Measurements from ENCODE around the gene SFXN2. TPM values are rescaled to one million over a fixed set of nuclear protein-coding genes. Genes with fewer than 3 reads are reported as not detected.

The SFXN2 gene
- total and polyA plus RNA-seq, 2 donors (not counting 1 experiment from before 2014, with no cell fraction given): 3.1 to 6.5 TPM

- Histone ChIP-seq H3K36me3 (ENCODE audit: control insufficient read depth, insufficient read depth, low read length) (no peaks in the 10 kb centered on the region), H3K4me1 (ENCODE audit: control insufficient read depth, extremely low read depth, insufficient read depth, low read length) (no peaks in the 10 kb centered on the region), H3K9ac (ENCODE audit: insufficient read depth, low read length) (no peak overlapping the region), H3K4me3 (replicated peaks in 1 of 4; ENCODE audit: control extremely low read depth in 1 of 4, insufficient read depth in 1 of 4, low read depth in 3 of 4, low read length in 4 of 4) (peak overlapping the region; percentile 43 to 97 (median 72)), H4K20me1 (ENCODE audit: control insufficient read depth, extremely low read depth, insufficient read depth, low read length) (no peaks in the 10 kb centered on the region), H3K79me2 (ENCODE audit: control insufficient read depth, insufficient read depth, low read length) (peaks cover 37% of the 10 kb centered on the region), H3K4me2 (ENCODE audit: extremely low read depth, insufficient read depth, low read length) (peak overlapping the region; percentile 80), H2AFZ (ENCODE audit: low read length) (no peak overlapping the region), H3K27me3 (ENCODE audit: control insufficient read depth, insufficient read depth, low read length) (no peaks in the 10 kb centered on the region), H3K27ac (ENCODE audit: insufficient read depth, low read length) (peak overlapping the region; percentile 82), H3K9me3 (ENCODE audit: control insufficient read depth, insufficient read depth, low read depth, low read length) (no peaks in the 10 kb centered on the region)
- no peak for TF ChIP-seq EZH2 (IDR thresholded peaks at IDR 0.05; ENCODE audit: low read length, missing control alignments)
- TF ChIP-seq, protein P1, sequence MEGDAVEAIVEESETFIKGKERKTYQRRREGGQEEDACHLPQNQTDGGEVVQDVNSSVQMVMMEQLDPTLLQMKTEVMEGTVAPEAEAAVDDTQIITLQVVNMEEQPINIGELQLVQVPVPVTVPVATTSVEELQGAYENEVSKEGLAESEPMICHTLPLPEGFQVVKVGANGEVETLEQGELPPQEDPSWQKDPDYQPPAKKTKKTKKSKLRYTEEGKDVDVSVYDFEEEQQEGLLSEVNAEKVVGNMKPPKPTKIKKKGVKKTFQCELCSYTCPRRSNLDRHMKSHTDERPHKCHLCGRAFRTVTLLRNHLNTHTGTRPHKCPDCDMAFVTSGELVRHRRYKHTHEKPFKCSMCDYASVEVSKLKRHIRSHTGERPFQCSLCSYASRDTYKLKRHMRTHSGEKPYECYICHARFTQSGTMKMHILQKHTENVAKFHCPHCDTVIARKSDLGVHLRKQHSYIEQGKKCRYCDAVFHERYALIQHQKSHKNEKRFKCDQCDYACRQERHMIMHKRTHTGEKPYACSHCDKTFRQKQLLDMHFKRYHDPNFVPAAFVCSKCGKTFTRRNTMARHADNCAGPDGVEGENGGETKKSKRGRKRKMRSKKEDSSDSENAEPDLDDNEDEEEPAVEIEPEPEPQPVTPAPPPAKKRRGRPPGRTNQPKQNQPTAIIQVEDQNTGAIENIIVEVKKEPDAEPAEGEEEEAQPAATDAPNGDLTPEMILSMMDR (conservative IDR thresholded peaks at IDR 0.05 in 1 of 2, IDR thresholded peaks at IDR 0.05 in 1 of 2; ENCODE audit: low read depth in 1 of 2, low read length in 2 of 2): no peak
- DNase-seq (ENCODE audit: low read depth in 2 of 2): no peak
These were observed 30.7 kb downstream of the SFXN2 start for GRCh38 chr10:102745157-102745556.

GRCh38 chr10:102752266-102752930 lies 38.0 kb downstream of the SFXN2 start:
- H4K20me1 ChIP-seq (ENCODE audit: control insufficient read depth, extremely low read depth, insufficient read depth, low read length): no peaks in the 10 kb centered on the region
- H3K4me2 ChIP-seq (ENCODE audit: extremely low read depth, insufficient read depth, low read length): peak overlapping the region; percentile 85
- DNase-seq (ENCODE audit: low read depth in 2 of 2): peak in 1 of 2 donors; percentile 96
- H3K27ac ChIP-seq (ENCODE audit: insufficient read depth, low read length): peak overlapping the region; percentile 88
- H3K9me3 ChIP-seq (ENCODE audit: control insufficient read depth, insufficient read depth, low read depth, low read length): no peaks in the 10 kb centered on the region
- TF ChIP-seq, protein P1 (conservative IDR thresholded peaks at IDR 0.05 in 1 of 2, IDR thresholded peaks at IDR 0.05 in 1 of 2; ENCODE audit: low read depth in 1 of 2, low read length in 2 of 2): no peak
- no peak for TF ChIP-seq EZH2 (IDR thresholded peaks at IDR 0.05; ENCODE audit: low read length, missing control alignments)
- H3K4me3 ChIP-seq (replicated peaks in 1 of 4; ENCODE audit: control extremely low read depth in 1 of 4, insufficient read depth in 1 of 4, low read depth in 3 of 4, low read length in 4 of 4): peak overlapping the region in 1 of 4 experiments; percentile 11
- peaks cover 34% of the 10 kb centered on the region for H3K79me2 ChIP-seq (ENCODE audit: control insufficient read depth, insufficient read depth, low read length)
- no peak overlapping the region for H2AFZ ChIP-seq (ENCODE audit: low read length)
- peaks cover 16% of the 10 kb centered on the region for H3K4me1 ChIP-seq (ENCODE audit: control insufficient read depth, extremely low read depth, insufficient read depth, low read length)
- H3K27me3 ChIP-seq (ENCODE audit: control insufficient read depth, insufficient read depth, low read length): no peaks in the 10 kb centered on the region
- H3K9ac ChIP-seq (ENCODE audit: insufficient read depth, low read length): no peak overlapping the region
- no peaks in the 10 kb centered on the region for H3K36me3 ChIP-seq (ENCODE audit: control insufficient read depth, insufficient read depth, low read length)

- peak; percentile 76 to 83 for DNase-seq (ENCODE audit: low read depth in 2 of 2)
- no peaks in the 10 kb centered on the region for H3K9me3 ChIP-seq (ENCODE audit: control insufficient read depth, insufficient read depth, low read depth, low read length)
- H2AFZ ChIP-seq (ENCODE audit: low read length): no peak overlapping the region
- H3K9ac ChIP-seq (ENCODE audit: insufficient read depth, low read length): no peak overlapping the region
- H3K4me2 ChIP-seq (ENCODE audit: extremely low read depth, insufficient read depth, low read length): peak overlapping the region; percentile 72
- no peak for TF ChIP-seq EZH2 (IDR thresholded peaks at IDR 0.05; ENCODE audit: low read length, missing control alignments)
- TF ChIP-seq, protein P1 (conservative IDR thresholded peaks at IDR 0.05 in 1 of 2, IDR thresholded peaks at IDR 0.05 in 1 of 2; ENCODE audit: low read depth in 1 of 2, low read length in 2 of 2): peak; percentile 56 to 74
- peaks cover 33% of the 10 kb centered on the region for H3K79me2 ChIP-seq (ENCODE audit: control insufficient read depth, insufficient read depth, low read length)
- H3K4me3 ChIP-seq (replicated peaks in 1 of 4; ENCODE audit: control extremely low read depth in 1 of 4, insufficient read depth in 1 of 4, low read depth in 3 of 4, low read length in 4 of 4): peak overlapping the region in 1 of 4 experiments; percentile 11
- H3K27ac ChIP-seq (ENCODE audit: insufficient read depth, low read length): peak overlapping the region; percentile 88
- H3K4me1 ChIP-seq (ENCODE audit: control insufficient read depth, extremely low read depth, insufficient read depth, low read length): peaks cover 16% of the 10 kb centered on the region
- H3K36me3 ChIP-seq (ENCODE audit: control insufficient read depth, insufficient read depth, low read length): no peaks in the 10 kb centered on the region
- H3K27me3 ChIP-seq (ENCODE audit: control insufficient read depth, insufficient read depth, low read length): no peaks in the 10 kb centered on the region
- H4K20me1 ChIP-seq (ENCODE audit: control insufficient read depth, extremely low read depth, insufficient read depth, low read length): no peaks in the 10 kb centered on the region
These were observed 38.7 kb downstream of the SFXN2 start for GRCh38 chr10:102752934-102753664.

Measured in fibroblast of lung (primary cell).